H7 (cell line): ENCODE data around the gene UGT2B10. TPM values are rescaled to one million over a fixed set of nuclear protein-coding genes. Genes with fewer than 3 reads are reported as not detected.

ENCODE experiments used
- total RNA-seq: library from RNA; depleted of rRNA; stranded (reverse); fragments of >200 nt; shearing (Covaris generic); gene quantifications from 2 replicates; pipeline ENCODE4 v1.2.3, GENCODE V29; 2014; rRNA removed

UGT2B10 gene
- total RNA-seq, 1 experiment from 2014 or later, result not detected

Other genes starting within 250 kb of the UGT2B10 start
- gene UGT2B17, start 239.7 kb upstream of the UGT2B10 start, total RNA-seq, result not detected in 2 replicates
- gene UGT2B15, start 145.3 kb upstream of the UGT2B10 start, total RNA-seq, result not detected in 2 replicates
- gene UGT2A3, start 135.8 kb downstream of the UGT2B10 start, total RNA-seq, result not detected in 2 replicates